Esophagus squamous epithelium (tissue), 4 donors: Measurements from ENCODE around the gene CBFA2T2.

Source experiments
- CTCF ChIP-seq, 6 experiments: fragments of 450-650 bp in 4 of 6; fragments of 200-600 bp in 2 of 6; sonication (generic) in 2 of 6; IDR thresholded peaks; one replicate each; pipeline ENCODE4 v1.5.1; 2016 to 2019; ENCODE audit warnings: antibody characterized with exemption in 6 of 6, mild to moderate bottlenecking in 4 of 6, moderate library complexity in 4 of 6
- POLR2A ChIP-seq, 4 donors: fragments of 450-650 bp; IDR thresholded peaks; one replicate each; pipeline ENCODE4 v1.6.1; 2017; ENCODE audit warnings: antibody characterized with exemption in 4 of 4, mild to moderate bottlenecking in 4 of 4, moderate library complexity in 3 of 4

GRCh38 chr20:33663161-33664084, 173.5 kb downstream of the CBFA2T2 start:
- TF ChIP-seq CTCF (IDR thresholded peaks at IDR 0.05), result peak in 2 of 6 experiments; percentile 15 to 21
- peak in 3 of 4 donors; percentile 12 to 84 (median 74) for TF ChIP-seq POLR2A (IDR thresholded peaks at IDR 0.05)
